HG02885 (cell line): ENCODE measurements around the gene ADAR.

ENCODE experiments used
- ATAC-seq: cut with Tn5 transposase; IDR thresholded peaks from one replicate; pipeline ENCODE4 v1.9.1; 2021; ENCODE audit warnings: mild to moderate bottlenecking; ENCODE audit not compliant: unreplicated experiment, poor library complexity

The ADAR gene

DNA sequence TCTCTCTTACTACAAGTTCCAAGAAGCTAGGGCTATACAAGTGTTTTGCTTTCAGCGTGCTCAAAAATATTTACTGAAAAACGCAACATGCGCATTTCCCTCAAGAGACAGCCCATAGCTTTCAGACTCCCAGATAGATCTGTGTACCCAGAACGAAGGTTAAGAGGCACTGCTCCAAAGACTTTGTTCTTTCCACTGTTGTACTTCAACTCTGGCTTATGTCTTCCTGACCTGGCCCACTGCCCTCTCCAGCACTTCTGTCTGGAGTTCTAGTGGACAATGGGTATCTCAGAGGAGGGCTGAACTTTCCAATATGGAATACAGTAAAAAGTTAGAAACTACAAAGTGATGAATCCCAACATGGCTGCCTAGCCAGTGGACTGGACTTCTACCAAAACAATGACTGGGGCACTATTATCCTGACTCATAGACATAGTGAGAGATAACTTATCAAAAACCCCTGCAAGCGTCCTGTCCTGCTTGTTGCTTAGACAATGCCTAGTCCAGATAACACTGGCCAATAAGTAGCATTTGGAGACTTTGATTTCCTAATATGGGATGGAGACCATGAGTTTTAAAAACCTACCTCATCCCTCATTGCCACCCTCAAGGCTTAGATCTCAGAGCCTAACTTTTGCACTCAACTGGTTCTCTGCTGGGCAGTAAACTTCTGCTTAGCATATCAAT is 8.8 kb upstream of the ADAR start:
- ATAC-seq = no peak

DNA sequence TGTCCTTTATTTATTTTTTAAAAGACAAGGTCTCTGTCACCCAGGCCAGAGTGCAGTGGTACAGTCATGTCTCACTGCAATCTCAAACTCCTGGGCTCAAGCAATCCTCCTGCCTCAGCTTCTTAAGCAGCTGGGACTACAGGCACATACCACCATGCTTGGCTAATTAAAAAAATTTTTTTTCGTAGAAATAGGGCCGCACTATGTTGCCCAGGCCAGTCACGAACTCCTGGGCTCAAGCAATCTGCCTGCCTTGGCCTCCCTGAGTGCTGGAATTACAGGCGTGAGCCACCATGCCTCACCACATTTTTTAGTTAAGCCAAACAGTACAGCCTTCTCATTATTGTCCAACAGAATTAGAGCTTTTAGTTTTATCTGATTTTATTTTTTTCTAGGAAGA is 7.4 kb upstream of the ADAR start:
- ATAC-seq = no peak

DNA sequence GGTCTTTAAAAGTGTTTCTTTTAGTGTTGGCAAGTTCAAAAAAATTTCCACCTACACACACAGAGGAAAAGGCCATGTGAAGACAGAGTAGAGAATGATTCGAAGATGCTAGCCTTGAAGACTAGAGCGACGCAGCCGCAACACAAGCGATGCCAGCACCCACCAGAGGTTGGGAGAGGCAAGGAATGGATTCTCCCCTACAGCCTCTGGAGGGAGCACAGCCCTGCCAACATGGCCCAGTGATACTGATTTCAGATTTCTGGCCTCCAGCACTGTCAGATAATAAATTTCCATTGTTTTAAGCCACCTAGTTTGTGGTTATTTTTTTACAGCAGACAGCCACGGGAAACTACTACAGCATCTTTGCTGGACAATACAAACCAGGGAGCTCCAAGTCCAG is 6.9 kb upstream of the ADAR start:
- no peak for ATAC-seq

DNA sequence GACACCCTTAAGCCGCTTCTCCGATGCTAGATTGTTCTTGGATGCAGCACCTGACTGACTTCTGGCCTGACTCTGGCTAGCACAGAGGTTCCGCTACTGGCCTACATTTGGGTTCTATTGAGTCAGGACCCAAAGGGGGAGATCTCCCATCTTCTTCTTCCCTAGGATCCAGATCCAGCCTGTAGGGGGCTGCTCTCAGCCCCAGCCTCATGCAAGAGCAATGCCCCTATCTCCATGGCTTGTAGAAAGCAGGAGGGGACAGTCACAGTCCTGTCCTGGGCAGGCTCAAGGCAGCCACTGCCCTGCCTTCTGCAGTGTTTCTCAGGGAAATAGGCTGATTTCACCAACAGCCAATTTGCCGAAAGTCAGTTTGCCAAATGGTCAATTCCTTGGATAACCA is 6.3 kb upstream of the ADAR start:
- no peak for ATAC-seq

DNA sequence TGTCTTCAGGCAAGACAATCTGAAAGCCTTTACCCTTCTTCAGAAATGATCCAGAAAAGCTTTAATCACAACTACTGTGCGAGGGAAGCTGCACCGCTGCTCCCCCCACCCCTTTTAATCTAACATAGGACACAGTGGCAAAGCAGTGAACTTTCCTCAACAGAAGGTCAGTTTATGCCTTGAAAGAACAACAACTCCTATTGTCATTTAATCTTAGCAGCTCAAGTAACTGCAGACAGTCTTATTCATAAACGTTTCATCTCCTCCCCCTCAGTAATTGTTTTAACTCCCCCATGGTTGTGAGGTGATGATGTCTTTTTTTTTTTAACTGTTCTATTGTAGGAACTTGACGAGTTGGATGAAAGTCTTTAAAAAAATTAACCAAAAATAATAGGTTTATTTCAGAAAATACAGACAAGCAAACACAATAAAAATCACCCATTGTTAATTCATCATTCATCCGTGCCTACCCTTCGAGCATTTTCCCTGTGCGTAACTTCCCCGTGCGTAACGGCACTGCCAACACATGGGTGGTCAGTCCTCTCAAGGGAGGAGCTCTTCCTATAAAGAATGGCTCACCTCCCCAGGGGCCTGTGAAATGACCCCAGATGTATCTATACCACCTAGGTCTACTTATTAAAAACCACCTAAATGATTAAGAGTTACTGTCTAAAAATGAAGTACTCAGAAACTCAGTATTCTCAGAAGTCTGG is 3.3 kb upstream of the ADAR start:
- ATAC-seq = no peak

DNA sequence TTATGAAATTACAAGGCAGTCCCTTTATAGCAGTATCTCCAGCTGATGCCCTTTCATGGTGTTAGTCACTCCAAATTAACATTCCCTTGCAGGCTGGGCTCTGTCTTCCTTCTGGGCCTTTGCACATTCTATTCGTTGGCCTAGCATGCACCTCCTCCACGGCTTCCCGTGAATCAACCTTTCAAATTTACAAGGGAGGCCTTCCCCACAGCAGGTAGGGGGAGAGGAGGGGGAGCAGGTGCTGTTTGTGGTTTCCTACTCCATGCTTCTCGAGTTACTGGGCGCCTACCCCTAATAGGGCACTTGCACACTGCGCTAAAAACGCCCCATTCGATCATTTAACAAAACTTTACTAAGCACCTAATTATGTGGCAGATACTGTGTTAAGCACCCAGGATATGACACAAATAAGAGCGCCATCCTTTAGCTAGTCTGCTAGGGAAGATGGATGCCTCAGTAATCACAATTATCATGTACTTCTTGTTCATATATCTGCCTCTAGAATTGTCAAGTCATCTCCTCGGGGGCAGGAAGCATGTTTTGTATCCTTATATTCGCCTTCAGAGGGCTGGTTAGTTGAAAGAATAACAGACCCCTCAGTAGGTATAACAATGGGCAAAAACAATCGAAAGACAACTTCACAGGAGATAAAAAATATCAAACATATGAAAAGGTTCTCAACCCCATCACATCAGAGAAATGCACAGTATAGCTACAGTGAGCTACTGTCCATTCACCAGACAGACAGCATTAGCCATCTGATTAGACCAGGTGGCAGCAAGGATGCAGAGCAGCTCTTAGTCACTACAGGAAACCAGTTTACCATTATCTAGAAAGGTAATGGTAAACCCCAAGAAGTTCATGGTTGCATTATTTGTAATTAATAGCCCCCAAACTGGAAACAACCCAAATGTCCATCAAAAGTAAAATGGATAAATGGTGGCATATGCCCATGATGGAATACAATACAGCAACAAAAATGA is 1.7 kb upstream of the ADAR start:
- no peak for ATAC-seq

DNA sequence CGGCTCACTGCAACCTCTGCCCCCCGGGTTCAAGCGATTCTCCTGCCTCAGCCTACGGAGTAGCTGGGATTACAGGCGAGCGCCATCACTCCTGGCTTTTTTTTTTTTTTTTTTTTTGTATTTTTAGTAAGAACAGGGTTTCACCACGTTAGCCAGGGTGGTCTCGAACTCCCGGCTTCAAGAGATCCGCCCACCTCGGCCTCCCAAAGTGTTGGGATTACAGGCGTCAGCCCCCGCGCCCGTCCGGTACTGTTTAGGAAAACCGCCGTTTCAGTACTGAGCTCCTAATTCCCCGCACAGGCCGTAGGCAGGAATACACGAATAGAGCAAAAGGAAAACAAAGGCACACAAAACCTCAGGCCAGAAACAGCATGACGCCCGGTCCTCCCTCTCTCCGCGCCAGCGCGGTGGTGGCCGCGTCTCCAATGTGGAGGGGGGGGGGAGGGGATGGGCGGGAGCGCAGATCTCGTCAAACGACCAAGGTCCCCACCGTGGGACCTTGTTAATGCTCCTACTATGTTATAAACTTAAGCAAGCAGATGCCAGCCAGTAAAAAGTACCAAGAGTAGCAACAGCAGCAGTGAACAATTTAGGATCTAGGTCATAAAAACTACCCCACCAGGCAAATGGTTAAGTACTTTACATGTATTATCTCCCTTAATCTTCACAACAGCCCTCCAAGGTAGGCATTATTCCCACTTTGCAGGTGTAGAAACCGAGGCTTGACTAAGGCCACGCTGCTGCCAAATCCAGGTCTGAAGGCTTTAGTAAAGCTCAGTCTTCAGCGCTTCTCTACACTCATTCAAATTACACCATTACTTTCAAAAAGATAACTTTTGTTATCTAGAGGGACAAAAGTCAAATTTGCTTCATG is 648 bp upstream of the ADAR start:
- no peak for ATAC-seq

DNA sequence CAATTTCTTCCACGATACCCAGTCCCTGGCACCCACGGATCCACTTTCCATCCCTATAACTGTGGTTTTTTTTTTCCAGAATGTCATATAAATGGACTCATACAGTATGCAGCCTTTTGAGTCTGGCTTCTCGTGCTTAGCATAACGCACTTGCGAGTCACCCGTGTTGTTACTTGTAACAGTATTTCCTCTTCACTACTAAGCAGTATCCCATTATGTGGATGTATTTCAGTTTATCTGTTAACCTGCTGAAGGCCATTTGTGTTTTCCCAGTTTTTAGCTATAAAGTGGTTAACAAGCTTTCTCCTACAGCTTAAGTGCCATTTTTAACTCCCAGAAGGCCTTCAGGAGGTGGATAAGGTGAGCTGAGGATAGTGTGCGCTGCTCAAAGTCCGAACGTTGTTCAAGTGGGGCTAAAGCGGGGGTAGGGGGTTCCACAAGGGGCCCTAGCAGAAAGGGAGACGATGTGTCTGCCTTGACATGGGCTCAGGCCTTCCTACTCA is 829 bp downstream of the ADAR start:
- ATAC-seq = peak; percentile 21

DNA sequence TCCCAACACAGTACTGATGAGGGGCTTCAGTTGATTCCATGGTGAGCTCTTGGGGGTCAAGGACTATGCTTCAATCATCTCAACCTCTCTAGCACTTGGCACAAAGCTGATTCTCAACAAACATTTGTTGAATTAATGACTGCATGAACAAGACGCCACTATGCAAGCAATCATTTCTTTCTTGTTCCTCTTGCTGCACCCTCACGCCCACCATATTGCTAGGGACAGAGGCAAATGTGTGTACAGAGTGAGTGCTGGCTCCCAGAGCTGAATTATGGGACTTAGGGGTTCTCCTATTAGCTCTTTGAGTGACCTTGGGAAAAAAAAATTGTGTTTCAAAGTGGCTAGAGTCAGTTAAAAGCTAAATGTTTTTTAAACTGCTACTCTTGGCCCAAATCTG is 2.5 kb downstream of the ADAR start:
- no peak for ATAC-seq

DNA sequence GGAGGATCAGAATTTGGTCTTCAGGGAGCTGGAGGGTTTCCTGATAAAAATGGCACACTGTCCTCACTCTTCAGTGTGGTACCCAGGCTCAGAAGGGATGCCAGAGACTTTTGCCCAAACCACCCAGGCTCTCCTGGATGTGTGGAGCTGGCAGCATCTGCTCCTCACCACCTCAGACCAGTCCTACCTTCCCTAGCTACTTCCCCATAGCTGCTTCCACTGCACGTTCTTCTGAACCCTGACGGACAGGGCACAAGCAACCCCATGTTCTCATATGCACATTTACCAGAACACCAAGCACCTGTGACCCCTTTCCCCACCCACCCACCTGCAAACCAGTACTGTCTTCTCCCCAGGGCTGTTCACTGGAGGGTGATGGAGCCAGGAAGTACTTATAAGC is 4.7 kb downstream of the ADAR start:
- no peak for ATAC-seq

DNA sequence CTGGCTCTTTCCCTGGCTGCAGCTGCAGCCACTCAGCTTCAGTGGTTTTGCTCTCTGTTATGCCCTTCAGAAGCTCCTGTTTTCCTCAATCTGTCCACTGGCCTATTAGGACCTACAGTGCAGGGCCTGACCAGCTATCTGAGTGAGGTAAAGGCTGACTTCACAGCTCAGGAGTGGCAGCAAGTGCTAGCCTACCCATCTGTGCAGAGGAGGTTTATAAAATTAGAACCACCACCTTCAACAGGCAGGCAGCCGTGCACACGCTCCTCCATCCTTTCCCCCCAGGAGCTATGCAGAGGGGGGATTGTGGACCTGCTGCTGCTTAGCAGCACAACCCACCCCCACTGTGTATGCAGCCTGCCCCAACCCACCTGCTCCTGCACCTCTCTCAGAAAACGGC is 8.3 kb downstream of the ADAR start:
- ATAC-seq = no peak

DNA sequence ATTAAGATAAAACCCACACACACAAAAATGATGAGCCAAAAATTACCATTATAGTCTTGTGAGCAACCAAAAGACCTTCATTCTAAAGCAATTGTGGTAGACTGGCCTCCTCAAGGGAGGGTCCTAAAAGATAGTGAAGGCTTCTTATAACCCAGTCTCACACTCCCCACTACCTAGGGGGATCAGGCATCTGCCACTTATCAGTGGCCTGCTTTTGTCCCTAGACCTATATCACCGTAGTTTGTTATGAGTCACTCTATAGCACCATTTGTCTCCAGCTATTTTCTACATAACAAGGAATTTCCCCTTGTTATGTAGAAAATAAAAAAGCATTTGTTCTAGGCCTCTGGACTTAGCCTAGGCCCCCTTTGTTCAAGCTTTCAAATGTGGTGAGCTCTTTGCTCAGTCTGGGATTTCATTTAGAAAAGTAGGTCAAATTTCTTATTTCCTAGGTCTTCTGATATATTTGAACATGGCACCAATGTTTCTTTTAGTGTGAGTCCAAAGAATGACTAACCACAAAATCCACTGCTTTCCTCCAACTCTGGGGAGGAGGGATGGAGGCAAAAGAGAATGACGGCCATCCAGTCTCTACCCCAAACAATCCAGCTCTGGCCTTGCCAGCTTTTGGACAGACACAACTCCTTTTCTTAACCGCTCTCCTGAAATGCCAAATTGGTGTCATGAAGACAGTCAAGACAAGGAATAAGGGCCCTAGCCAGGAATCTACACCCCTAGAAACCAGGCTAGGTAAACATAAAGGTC is 8.9 kb downstream of the ADAR start:
- ATAC-seq = no peak

DNA sequence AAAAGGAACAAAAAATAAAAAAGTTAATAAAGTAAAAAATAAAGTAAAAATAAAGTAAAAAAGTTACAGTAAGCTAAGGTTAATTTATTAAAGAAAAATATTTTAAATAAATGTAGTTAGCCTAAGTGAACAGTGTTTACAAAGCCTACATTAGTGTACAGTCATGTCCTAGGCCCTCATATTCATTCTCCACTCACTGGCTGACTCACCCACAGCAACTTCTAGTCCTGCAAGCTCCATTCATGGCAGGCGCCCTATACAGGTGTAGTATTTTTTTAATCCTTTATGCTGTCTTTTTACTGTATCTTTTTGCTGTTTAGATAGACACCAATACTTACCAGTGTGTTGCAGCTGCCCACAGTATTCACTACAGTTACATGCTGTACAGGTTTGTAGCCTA is 12.4 kb downstream of the ADAR start:
- ATAC-seq = no peak

DNA sequence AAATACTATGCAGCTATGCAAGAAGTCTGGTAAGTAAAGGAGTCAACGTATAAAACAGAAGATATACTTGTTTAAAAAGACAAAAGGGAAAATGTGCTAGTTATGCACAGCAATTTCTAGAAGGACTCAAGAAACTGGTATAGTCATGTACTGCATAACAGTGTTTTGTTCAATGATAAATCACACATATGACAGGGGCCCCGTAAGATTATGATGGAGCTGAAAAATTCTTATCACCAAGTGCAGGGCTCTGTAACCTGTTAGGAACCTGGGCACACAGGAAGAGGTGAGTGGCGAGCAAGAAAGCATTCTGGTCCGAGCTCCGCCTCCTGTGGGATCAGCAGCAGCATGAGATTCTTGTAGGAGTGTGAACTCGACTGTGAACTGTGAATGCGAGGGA is 13.2 kb downstream of the ADAR start:
- no peak for ATAC-seq

DNA sequence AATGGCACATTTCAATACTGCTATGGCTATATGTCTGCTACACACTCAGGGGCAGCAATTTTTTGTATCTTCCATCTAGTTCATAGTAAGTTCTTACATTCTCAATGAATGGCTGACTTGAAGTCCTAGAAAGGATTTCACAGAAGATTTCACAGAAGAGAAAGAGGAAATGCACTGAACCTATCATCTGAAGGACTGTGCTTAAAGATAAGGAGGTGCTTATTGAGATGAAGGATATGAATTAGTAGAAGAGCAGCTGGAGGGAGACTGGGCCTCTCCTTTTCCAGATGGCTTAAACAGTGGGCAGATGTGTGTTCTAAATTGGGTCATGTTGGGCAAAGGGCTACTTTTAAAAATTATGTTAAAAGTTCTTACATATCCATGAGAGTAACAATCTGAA is 14.6 kb downstream of the ADAR start:
- ATAC-seq = no peak

DNA sequence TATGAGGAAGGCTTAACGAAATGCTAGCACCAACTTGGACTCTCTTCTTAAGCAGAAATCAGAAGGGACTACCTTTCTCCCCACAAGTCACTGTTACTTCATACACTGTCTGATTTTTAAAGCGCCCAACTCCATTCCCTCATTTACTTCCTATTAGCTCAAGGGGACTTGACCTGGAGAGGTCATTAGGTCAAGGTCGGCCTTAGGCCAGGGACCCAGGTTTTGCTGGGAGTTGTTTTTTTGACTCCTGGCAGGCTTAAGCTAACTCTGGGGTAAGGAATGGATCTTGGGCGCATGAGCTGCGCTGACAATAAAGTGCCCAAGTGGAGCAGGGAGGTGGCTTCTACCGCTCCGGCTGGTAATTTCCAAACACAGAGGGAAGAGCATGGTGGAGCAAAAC is 16.8 kb downstream of the ADAR start:
- ATAC-seq = no peak

DNA sequence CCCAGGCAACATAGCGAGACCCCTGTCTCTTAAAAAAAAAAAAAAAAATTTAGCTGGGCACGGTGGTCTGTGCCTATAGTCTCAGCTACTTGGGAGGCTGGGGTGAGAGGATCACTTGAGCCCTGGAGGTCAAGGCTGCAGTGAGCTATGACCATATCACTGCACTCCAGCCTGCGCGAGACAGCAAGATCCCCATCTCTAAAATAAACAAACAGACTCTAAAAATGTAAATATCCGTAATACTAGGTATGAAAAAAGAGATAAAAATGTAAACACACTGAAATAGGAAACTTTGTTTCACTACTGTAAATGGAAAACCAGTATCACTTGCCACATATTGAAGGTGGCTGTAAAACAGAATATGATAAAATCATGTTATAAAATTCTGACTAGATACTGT is 17.2 kb downstream of the ADAR start:
- no peak for ATAC-seq

DNA sequence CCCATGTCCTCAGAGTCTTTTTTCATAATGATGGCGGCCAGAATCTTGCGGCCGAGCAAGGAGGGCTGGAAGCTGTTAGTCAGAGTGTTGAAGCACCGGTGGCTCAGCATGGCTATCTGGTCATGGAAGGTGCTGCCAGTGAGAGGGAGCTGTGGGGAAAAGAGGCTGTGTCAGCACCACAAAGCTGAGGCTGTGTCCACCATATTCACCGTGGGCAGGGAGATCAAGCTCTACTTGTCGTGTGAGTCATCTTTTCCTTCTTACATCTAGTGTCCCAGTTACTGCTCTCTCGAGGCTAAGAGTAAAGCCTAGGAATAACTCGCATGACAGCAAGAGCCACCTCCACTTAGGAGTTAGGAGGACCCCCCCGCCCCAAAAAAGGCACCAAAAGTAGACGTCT is 18.2 kb downstream of the ADAR start:
- ATAC-seq = no peak

DNA sequence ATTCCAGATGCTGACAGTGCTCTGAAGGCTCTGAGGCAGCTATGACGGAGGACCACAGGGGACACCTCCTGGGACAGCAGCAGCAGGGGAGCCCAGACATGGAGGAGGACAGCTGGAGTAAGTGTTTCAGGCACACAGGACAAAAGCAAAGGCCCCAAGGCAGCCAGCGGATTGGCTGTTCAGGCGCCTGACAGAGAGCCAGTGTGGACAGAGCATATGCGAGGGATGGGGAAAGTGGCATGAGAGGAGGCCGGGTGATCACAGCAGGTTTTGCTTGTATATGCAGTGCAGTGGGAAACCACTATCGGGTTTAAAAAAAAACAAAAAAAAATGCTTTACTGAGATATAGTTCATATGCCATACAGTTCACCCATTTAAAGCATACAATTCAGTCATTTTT is 21.3 kb downstream of the ADAR start:
- no peak for ATAC-seq
